MCF 10A (cell line): ENCODE data around the gene INHBC. TPM values are rescaled to one million over a fixed set of nuclear protein-coding genes. Genes with fewer than 3 reads are reported as not detected.

ENCODE experiments used
- BruUV-seq: library from RNA; stranded (reverse); fragments of 400-500 nt; replicated peaks from 2 replicates; lab custom pipeline; 2021; lab: Mats Ljungman, UMichigan
- CTCF ChIA-PET: fragments of 300-600 bp; sonication (Branson Sonifier 250); formaldehyde crosslinking; extraction: SDS; loops from one replicate; lab custom pipeline; 2021; ENCODE audit warnings: antibody characterized with exemption, inconsistent platforms; lab: Yijun Ruan, JAX
- POLR2A ChIA-PET: fragments of 300-600, 350-650 bp; sonication (Branson Sonifier 250); formaldehyde crosslinking; extraction: SDS; loops from one replicate; lab custom pipeline; 2020; ENCODE audit warnings: antibody characterized with exemption, inconsistent platforms; lab: Yijun Ruan, JAX
- DNase-seq: peaks from one replicate; pipeline ENCODE4 v3.0.0-alpha.2; 2018; ENCODE audit not compliant: unreplicated experiment
- H3K27ac Mint-ChIP-seq: one replicate; pipeline ENCODE4 v1.8.0; 2022; ENCODE audit warnings: mild to moderate bottlenecking, low read depth, mixed read lengths; ENCODE audit not compliant: unreplicated experiment
- H3K27me3 Mint-ChIP-seq: one replicate; pipeline ENCODE4 v1.8.0; 2022; ENCODE audit warnings: mixed read lengths; ENCODE audit not compliant: insufficient read depth, unreplicated experiment
- H3K36me3 Mint-ChIP-seq: one replicate; pipeline ENCODE4 v1.8.0; 2022; ENCODE audit warnings: mild to moderate bottlenecking, moderate library complexity, mixed read lengths; ENCODE audit not compliant: insufficient read depth, unreplicated experiment
- H3K4me1 Mint-ChIP-seq: one replicate; pipeline ENCODE4 v1.8.0; 2022; ENCODE audit warnings: mixed read lengths; ENCODE audit not compliant: insufficient read depth, unreplicated experiment
- H3K4me3 Mint-ChIP-seq: one replicate; pipeline ENCODE4 v1.8.0; 2022; ENCODE audit warnings: mild to moderate bottlenecking, moderate library complexity, mixed read lengths; ENCODE audit not compliant: unreplicated experiment
- H3K9me3 Mint-ChIP-seq: one replicate; pipeline ENCODE4 v1.8.0; 2022; ENCODE audit warnings: mixed read lengths; ENCODE audit not compliant: unreplicated experiment
- intact Hi-C: fragments of 100-400 bp; cut with micrococcal nuclease; formaldehyde crosslinking; loops from 2 replicates; pipeline ENCODE4 v1.14.1; 2022
- total RNA-seq: library from RNA; stranded (reverse); gene quantifications from 2 replicates; pipeline ENCODE4 v1.2.3, GENCODE V29; 2022
- TF ChIP-seq, protein P1 (sequence below): fragments of 200-600 bp; IDR thresholded peaks from one replicate; pipeline ENCODE4 v1.8.0; 2022; ENCODE audit warnings: antibody characterized with exemption, mild to moderate bottlenecking; ENCODE audit not compliant: unreplicated experiment

Gene INHBC
- total RNA-seq, 1 experiment from 2014 or later, result not detected

DNA sequence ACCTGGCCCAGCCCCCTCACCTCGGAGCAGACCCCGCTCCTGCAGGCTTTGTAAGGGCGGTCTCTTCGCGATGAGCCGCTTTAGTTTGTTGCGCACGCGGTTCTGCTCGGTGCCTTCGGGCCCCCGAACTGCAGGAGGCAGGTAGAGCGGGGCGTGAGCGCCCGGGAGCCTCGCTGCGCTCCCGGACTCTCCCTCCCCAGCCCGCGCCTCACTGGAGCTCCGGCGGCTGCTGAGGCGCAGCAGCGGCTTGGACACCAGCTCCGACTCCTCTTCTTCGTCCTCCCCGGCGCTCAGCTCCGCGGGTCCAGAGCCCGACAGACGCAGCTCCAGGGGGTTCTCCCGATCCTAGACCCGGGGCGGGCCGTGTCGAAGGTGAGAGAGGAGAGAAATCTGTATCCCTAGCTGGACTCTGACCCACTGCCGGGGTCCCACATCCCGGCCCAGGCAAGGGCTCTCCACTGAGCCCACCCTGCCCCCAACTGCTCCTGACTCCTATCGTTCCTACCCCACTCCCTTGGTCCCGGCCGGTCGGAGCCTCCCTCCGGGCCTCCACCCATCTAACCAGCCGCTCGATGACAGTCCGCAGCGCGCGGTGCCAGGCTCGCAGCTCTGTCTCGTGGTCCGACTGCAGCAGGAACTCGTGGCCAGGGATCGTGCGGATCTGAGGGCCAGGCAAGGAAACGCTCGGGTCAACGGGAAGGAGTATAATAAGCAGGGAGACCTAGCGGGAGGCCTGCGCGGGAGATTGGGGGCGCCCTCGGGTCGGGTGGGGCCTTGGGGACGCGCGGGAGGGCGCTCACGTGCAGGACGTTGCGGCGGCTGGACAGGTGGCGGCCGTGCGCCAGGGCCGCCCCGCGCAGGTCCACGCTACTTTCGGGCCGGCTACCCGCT lies 40.9 kb downstream of the INHBC start:
- H3K4me3 Mint-ChIP-seq, result peak overlapping the region; percentile 31
- H3K27me3 Mint-ChIP-seq, result peaks cover 87% of the 10 kb centered on the region
- no peak overlapping the region for H3K27ac Mint-ChIP-seq
- H3K36me3 Mint-ChIP-seq, result no peaks in the 10 kb centered on the region
- ChIA-PET CTCF (interaction anchor here (0.5 to 2.7 kb wide), 5 partner anchors 13 to 48 kb away, joined by 3 to 18 read pairs (median 3); no protein-coding TSS in a partner anchor), POLR2A (interaction anchor here (1.4 kb wide), 1 partner anchor 44 kb away, joined by 4 read pairs; the partner anchor contains the start of gene DDIT3)
- H3K9me3 Mint-ChIP-seq, result no peaks in the 10 kb centered on the region
- TF ChIP-seq, protein P1, sequence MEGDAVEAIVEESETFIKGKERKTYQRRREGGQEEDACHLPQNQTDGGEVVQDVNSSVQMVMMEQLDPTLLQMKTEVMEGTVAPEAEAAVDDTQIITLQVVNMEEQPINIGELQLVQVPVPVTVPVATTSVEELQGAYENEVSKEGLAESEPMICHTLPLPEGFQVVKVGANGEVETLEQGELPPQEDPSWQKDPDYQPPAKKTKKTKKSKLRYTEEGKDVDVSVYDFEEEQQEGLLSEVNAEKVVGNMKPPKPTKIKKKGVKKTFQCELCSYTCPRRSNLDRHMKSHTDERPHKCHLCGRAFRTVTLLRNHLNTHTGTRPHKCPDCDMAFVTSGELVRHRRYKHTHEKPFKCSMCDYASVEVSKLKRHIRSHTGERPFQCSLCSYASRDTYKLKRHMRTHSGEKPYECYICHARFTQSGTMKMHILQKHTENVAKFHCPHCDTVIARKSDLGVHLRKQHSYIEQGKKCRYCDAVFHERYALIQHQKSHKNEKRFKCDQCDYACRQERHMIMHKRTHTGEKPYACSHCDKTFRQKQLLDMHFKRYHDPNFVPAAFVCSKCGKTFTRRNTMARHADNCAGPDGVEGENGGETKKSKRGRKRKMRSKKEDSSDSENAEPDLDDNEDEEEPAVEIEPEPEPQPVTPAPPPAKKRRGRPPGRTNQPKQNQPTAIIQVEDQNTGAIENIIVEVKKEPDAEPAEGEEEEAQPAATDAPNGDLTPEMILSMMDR, result no peak
- BruUV-seq, result no TSS peak
- peaks cover 7% of the 10 kb centered on the region for H3K4me1 Mint-ChIP-seq
- no peak for DNase-seq
- intact Hi-C loops, result no loop called here

DNA sequence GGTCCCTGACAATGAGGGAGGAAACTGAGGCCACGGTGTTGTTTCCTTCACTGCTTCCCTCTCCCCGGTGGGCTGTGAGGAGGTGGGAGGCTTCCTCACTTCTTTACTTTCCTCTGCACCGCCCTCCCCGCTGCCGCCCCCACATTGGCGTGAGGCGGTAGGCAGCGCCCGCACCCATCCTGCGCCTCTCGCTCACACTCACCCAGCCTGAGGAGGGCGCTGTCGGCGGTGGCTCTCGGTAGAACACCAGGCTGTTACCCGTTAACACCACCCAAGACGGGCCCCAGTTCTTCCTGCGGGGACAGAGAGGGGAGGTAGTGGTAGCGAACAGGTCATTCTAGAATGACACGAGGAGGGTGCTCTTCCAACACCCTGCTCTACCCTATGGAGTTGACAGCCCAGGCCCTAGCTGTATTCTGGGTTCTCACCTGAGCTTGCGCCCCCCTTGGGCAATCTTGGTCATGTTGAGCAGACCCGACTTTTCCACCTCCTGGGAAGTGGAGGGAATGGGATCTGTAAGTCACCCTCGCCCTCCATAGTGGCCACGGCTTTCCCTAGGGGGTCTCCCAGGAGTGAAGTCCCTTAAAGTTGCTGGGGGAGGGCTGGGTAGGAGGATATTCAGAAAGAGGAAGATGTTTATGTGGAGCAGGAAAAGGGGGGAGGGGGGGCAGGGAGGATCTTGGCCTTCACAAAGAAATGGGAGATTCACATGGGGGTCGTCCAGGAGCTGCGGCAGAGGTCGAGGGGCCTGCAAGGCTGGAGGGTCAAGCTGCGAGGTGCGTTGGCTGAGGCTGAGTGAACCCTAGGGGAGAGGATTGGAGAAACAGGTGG lies 41.8 kb downstream of the INHBC start:
- Mint-ChIP-seq H3K27ac (no peak overlapping the region), H3K4me1 (peaks cover 7% of the 10 kb centered on the region), H3K27me3 (peaks cover 89% of the 10 kb centered on the region), H3K9me3 (no peaks in the 10 kb centered on the region), H3K36me3 (no peaks in the 10 kb centered on the region), H3K4me3 (no peak overlapping the region)
- POLR2A ChIA-PET, result no interaction called here
- CTCF ChIA-PET, result interaction anchor here (0.5 to 1.0 kb wide), 3 partner anchors 11 to 47 kb away, joined by 3 to 4 read pairs (median 3); no protein-coding TSS in a partner anchor
- DNase-seq, result no peak
- intact Hi-C loops, result no loop called here
- TF ChIP-seq, protein P1, result no peak
- BruUV-seq, result no TSS peak

DNA sequence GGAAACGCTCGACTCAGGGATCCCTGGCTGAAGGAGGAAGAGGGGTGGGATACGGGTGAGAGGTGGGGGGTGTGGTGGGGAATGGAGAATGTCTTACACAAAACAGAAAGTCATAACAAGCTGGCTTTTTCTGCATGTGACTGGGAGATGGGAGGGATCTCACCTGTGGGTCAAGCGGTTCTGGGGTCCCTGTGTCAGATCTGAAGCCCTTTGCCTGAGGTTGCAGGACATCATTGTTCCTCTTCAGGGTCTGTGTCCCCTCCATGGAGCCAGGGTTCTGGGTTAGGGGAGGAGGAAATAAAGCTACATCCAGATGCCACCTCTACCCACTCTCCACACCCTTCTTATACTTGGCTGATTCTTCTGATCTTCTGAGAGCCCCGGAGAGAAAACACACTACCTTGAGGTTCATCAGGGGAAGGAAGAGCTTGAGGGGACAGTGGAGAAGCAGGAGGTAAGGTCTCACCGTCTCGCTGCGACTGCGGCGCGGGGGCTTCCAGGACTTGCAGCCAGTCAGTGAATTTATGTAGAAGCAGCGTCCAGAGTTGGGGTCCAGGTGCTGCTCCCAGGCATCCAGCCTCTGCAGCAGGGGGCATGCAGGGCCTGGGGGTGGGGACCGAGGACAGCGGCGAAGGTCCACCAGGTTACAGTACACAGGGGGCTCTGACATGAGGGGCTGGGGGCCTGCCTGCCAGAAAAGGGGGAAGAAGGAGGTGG lies 42.6 kb downstream of the INHBC start:
- Mint-ChIP-seq H3K27ac (no peak overlapping the region), H3K4me1 (peaks cover 7% of the 10 kb centered on the region), H3K36me3 (no peaks in the 10 kb centered on the region), H3K27me3 (peaks cover 89% of the 10 kb centered on the region), H3K4me3 (no peak overlapping the region), H3K9me3 (no peaks in the 10 kb centered on the region)
- ChIA-PET POLR2A (no interaction called here), CTCF (interaction anchor here (1.0 kb wide), 1 partner anchor 10 kb away, joined by 4 read pairs; no protein-coding TSS in a partner anchor)
- no TSS peak for BruUV-seq
- no peak for DNase-seq
- TF ChIP-seq, protein P1, result no peak
- intact Hi-C loops, result no loop called here
